Left forelimb (tissue), 1 donor: Measurements from ENCODE around the gene MAPK11.

Source experiments
- DNase-seq: peaks from one replicate; pipeline ENCODE4 v3.0.0-alpha.2; 2018; ENCODE audit warnings: low spot score

The MAPK11 gene

DNA sequence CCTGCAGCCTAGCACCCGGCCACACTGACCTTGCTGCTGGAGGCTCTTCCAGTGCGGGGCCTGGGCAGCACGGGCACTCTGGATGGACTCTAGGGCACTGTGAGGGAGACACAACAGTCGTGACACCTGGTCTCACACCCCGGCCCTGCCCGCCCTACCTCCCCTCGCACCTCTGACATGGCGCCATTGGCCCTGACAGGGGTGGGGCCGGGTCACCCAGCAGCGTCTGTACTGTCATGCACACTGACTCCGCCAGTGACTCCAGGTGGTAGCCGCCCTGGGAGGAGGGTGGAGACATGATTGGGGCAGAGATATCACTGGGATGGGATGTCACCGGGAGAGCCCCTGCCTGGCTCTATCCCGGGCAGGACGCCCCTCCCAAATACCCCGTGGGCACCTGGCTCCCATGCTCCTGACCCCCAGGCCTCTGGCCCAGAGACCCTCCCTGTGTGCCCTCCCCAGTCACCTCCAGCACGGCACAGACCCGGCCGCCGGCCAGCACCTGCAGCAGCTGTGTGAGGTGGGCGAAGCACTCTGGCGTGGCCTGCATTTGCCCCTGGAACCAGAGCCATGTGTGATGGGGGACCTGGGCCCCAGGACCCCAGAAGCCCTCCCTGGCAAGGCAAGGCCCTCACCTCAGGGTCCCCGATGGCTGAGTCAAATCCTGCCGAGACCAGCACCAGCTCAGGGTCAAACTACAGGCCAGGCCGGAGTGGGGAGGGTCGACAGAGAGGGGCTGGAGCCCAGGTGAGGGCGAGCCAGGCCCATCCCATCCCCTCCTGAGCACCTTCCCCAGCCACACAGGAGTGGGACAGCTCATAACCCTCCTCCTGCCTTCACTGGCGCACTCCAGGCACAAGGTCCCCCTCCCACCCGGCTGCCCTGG lies 21.7 kb downstream of the MAPK11 start:
- DNase-seq: no peak

DNA sequence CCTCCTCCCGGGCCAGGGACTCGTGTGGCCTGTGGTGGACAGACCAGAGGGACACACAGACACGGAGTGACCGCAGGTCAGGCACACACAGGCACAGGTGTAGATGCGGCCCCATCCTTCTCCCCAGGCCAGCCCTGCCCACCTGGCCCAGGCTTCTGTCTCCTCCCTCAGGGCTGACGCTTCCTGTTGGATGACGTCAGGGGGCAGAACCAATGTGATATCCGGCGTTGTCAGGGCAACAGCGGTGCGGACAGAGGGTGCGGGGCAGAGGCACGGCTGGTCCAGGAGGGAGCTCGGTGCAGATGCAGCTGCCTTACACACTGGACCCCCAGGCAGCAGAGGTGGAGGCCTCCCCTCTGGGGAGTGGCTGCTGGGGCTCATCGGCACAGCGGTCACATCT lies 22.4 kb downstream of the MAPK11 start:
- no peak for DNase-seq

DNA sequence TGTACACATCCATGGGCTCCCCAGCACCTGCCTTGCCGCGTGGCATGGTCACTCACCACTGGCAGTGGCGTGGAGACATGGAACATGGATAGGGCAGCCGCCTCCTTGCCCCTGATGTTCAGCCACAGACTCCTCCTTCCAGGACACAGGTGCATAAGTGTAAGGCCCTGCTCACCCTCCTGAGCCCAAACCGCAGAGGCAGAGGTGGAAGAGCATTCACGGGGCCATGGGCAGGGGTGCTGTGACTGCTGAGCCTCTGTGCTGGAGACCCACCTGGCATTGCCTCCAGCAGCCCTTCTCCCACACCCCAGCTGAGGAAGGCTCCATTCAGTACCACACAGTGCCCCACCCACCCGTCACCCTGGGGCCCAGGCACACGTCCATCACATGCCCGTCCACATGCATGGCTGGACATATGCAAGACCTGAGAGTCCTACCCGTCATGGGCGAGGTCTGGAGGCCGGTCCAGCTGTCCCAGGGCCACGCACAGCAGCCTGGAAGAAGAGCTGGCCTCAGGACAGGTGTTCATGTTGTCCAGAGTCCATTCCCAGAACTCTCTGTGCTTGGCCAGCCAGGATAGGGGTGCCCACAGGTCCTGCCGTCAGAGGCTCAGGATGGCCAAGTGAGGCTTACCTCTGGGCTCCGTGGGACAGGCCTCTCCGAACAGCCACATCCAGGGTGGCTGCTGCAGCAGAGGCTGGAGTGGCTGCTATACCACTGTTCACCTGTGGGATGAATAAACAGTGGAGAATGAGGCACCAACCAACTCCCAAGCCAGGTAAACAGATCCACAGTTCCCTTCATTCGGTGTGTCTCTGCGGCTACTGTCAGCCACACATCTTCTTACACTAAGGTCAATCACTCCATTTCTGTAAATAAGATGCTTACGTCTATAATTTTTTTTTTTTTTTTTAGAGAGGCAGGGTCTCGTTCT lies 23.7 kb downstream of the MAPK11 start:
- no peak for DNase-seq

DNA sequence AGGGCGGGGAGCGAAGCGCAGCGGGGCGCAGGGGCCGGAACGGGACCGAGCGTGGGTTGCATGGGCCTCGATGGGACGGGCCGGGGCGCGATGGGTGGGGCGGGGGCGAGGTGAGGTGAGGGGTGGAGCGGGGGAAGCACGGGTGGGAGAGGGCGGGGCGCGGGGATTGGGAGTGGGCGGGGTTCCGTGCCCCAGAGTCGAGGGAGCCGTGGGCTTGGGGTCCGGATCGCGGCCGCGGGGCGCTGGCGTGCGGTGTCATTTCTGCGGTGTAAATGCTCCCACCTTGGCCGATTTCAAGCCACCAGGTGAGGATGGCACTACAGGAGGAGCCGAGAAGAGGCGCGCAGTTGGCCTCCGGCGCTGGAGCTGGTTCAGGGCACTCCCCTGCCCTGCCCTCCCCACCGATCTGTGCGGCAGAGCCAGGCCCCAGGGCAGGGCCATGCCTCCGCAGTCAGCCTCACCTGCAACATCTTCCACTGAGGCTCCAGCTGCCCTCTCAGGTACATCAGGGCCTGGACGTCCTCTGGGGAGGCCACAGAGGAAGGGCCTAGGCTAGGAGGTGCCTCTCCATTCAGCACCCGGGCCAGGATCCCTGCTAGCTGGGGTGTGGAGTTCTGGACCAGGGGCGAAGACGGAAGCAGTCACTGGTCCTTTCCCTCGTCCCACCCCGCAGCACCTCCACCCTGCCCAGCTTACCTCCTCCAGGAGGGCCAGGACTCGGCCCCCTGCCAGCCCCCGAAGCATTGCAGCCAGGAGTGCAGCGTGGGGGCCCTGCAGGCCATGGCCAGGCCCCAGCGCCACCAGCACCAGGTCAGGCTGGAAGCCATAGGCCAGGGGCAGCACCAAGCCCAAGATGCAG lies 24.7 kb downstream of the MAPK11 start:
- DNase-seq: no peak

DNA sequence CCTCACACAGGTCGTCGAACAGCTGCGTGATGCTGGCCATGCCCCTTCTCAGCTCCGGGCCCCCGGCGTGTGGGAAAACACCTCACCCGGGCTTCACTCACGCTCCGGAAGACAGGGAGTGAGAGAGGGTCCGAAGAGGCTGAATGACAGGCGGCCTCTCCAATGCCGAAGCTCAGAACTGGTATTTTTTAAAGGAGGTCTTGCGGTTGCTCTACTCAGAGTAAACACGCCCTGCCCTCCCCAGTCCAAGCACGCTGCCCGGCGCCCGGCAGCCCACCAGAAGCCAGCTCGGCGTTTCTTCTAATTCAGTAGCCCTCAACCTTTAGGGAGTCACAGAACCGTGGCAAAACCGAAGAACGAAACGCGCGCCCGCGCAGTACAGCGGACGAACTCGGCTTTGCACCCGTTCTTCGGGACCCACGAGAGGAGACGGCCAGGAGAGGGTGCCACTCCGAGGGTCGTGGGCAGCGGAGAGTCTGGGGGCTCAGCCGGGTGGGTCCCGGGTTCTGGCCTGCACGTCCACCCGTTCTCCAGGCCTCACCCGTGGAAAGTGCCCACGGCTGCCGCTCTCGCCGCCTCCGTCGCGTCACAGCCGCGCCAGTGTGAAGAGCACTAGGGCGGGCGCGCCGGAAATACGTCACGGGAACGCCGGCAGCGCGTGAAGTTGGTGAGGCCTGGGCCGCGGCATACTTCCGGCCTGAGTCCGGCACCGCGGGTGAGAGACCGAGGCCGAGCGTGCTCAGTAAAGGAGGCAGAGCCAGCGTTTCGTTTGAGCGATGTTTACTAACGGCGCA lies 25.6 kb downstream of the MAPK11 start, which contains the start of gene TUBGCP6:
Gene TUBGCP6 (minus strand): TSS at position 604 of the 794 bp plus-strand sequence. CDS start 564 bp downstream, at position 40.
- DNase-seq: peak; percentile 97

DNA sequence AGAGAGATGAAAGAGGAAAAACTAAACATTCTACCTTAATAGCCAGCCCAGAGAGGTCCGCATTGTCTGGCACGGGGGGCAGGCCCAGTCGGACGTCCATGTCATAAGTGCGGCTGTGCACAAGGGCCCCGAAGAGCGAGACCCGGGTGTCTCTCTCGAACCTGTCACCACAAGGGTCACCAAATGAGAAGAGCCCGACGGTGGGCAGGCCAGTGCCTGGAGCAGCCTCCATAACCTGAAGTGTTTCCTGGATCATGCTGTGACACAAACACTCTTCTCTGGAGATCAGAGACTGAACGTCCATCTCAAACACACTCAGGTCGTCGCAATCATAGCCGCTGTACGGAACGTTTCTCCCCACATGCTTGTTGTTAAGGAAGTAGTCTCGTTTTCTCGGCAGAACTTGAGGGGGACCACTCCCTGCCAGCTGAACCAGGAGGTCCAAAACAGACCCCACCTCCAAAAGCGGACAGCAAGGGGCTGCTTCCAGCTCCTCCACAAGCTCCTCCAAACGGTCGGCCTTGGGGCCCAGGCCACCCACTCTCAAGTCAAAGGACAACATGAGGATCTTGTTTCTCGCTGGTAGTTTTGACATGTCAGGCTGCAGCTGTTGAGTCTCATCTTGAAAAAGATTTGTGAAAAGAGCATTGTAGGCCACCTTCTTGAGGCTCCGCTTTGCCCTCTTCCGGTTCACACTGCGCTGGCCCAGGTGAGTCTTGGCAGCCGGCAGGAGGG lies 26.3 kb downstream of the MAPK11 start:
- DNase-seq: no peak

DNA sequence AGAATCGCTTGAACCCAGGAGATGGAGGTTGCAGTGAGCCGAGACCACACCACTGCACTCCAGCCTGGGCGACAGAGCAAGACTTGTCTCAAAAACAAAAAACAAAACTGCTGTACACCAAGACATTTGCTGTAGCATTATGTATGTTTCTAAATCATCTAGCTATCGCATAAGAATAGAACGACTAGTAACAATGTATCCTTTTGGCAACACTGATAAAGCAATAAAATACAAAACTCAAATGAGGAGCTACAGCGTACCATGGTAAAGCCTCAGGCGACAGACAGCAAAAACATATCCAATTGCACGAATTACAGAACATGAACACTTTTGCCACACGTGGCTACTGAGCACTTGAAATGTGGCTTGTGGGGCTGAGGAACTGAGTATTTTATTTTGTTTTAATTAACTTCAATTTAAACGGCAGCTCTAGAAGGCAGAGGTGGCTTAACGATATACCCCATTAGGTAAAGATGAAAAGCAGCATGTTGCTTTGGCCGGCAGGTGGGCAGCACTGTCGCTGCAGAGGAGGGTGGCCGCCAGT lies 27.7 kb downstream of the MAPK11 start:
- no peak for DNase-seq

DNA sequence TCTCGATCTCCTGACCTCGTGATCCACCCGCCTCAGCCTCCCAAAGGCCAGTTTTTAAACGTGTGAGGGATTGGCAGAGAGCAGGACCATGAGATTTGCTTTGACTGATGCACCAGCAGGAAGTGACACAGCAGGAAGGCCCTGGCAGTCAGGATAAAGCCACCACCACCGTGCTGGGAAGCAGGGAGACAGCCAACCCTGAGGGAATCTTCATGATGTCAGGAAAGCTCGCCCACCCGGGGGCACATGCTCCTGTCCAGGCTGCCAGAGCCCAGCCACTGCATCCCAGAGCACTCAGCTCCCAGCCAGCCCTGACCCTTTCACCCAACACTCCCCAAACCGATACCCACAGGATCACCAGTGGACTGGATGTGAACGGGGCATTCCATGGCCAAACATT lies 31.4 kb downstream of the MAPK11 start:
- DNase-seq: no peak

DNA sequence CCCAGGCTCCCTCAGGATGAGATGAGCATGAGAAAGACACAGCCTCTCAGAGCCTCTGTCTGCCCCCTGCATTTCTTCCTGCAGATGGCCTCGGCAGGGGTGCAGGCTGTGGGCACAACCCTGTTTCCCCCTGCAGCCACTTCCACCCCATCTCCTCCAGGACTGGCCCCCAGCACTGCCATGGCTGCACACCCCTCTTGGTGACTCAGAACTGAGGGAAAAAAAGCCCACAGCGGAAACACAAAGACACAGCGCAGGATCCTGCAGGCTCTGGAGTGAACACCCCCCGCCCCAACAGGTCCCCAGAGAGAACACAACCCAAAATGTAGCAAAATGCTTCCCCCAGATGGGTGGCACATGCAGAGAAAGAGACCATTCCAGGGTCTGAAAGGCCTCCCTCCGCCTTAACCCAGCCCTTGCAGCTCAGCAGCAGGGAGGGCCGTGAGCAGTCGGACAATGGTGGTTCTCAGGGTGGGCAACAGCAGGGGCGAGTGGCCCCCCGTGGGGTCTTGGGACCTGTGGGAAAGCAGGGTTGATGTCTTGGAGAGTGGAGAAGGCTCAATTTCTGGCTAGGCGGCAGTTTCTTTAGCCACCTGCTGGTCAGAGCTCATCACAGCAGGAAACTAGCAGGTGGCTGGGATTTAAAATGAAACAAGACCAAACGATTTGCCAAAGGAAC lies 33.3 kb downstream of the MAPK11 start:
- DNase-seq: no peak

DNA sequence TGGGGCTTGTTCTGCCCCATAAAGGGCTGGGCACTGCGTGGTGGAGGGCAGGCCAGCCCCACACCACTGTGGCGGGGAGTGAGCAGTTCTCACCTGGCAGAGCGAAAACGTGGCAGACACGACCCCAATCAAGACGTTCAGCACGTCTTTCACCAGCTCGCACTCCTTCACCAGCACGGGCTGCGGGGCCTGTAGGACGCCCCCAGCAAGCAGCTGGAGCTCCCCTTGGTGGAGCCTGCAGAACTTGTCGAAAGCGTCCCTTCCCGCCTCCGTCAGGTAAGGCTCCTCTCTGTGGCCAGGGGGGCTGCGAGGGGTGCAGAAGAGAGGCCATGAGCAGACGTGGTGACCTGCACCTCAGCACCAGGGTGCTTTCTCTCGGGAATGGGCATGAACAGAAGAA lies 37.0 kb downstream of the MAPK11 start:
- DNase-seq: no peak

DNA sequence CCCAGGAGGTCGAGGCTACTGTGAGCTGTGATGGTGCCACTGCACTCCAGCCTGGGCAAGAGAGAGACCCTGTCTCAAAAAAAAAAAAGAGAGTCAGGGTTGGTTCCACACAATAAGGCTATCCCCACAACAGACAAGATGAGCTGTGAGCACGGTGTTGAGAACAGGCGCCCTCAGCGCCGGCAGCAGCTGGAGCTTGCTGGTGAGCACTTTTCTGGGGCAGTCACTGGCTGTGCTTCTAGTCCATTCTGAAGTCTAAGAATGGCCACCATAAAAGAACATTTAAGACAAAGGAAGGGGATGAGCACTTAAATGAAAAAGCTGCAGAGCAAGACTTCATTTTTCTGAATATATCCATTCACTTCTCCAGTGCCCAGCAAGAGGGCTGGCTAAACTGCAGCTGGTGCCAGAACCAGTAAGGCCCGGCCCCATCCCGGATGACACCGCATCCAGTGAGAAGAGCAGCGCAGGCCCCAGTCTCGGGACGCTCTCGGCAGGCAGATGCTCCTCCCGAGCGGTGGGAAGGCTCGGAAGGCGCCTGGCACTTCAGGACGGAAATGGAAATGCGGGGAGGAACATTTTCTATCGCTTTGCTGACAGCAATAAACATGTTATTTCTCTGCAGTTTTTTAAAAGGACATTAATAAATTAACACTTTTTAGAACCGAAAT lies 37.6 kb downstream of the MAPK11 start:
- no peak for DNase-seq

DNA sequence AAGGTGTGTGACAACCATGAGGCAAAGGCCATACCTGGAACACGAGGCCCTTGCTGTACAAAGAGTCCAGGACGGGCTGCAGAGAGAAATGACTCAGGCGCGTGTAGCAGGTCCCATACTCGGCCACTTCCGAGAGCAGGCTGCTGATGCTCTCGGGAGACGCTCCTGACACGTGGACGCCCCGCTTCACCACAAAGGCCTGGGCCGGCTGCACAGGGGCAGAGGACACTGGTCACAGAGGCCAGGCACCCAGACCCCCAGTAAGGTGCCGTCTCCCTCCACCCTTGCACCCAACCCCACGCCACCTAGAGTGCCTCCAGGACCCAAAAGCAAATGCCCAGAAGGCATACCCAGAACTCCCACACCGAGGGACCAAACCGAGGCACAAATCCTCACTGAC lies 40.8 kb downstream of the MAPK11 start:
- DNase-seq: no peak

DNA sequence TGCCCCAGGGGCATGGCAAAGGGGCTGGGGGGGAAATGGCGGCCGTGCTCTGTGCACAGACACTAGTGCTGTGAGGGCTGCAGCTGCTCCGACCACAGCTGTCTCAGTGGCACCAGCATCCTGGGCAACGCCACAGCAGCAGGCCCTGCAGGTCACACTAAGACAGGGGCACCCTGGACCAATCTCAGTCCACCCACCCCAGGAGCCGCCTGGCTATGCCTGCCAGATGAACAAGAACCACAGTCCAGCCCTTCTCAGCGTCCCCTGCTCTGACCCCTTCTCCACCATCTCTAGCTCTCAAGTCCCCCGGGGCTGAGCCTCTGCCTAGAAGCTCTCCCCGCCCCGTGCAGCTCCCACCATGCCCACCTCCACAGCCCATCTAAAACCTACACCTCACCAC lies 41.8 kb downstream of the MAPK11 start:
- no peak for DNase-seq

DNA sequence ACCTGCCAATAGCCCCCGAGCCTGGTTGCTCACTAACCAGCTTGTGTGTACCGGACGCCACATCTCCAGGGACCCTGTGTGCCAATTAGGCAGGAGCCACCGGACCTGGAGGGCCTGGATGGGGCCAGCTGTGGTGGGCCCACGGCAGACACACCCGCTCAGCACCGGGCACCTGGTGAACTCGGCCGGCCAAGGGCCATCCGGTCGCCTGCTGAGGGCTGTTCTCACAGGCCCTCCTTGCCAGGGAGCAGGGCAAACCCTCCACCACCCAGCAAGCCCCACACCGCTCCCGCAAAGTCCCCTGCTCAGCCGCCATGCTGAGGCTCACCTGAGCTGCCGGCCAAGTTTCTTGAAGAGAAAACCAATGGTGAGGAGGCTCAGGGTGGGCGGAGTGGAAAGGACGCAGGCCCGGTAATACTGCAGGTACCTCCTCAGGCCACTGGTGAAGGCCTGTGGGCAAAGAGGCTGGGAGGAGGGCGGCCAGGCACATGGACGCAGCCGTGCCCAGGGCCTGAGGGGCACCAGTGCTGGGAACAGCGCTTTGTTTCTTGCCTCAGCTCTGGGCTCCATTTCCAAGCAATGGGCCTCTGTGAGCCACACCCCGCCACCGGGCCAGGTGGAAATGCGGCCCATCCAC lies 42.5 kb downstream of the MAPK11 start:
- peak; percentile 59 for DNase-seq

DNA sequence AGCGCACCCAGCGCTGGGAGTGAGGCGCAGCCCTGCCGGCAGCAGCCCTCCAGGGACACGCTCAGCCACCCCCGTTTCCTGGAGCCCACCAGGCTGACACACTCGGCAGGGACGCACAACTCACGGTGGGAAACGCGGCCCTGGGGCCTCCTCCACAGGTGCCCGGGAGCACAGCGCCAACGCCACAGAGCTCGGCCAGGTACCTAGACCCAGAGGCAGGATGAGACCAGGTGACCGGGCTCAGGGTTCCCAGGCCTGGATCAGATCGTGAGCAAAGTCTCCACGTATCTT lies 43.4 kb downstream of the MAPK11 start:
- DNase-seq: no peak

DNA sequence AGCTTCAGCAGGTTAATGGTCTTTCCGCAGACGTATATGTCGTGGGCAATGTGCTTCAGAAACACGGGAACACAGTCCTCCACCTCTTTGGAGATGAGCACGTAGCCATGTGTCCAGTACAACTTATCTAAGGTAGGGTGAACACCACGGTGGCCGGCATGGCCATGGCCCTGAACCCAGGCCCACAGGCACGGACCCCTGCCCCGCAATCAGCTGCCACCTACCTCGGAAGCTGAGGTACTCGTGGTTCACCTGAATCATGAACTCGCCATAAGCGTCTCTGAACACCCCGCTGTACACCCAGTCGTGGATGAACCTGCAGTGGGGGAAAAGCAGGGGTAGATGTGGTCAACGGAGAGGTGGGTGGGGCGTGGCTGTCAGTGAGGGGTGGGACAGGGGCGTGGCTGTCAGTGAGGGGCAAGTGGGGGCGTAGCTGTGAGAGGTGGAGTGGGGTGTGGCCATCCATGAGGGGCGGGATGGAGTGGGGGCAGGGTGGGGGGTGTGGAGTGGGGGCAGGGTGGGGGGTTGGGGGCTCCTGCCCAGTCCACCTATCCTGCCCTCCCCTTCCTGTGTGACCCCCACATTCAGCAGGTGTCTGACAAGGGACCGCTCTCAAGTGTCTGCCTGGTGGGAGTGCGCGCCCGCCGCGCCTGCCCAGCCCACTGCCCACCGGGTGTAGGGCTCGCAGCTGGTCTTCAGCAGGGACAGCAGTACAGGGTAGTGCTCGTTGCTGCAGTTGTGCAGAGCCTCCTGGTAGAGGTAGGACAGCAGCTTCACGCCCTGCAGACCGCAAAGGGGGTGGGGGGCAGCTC lies 43.9 kb downstream of the MAPK11 start:
- DNase-seq: peak; percentile 60

DNA sequence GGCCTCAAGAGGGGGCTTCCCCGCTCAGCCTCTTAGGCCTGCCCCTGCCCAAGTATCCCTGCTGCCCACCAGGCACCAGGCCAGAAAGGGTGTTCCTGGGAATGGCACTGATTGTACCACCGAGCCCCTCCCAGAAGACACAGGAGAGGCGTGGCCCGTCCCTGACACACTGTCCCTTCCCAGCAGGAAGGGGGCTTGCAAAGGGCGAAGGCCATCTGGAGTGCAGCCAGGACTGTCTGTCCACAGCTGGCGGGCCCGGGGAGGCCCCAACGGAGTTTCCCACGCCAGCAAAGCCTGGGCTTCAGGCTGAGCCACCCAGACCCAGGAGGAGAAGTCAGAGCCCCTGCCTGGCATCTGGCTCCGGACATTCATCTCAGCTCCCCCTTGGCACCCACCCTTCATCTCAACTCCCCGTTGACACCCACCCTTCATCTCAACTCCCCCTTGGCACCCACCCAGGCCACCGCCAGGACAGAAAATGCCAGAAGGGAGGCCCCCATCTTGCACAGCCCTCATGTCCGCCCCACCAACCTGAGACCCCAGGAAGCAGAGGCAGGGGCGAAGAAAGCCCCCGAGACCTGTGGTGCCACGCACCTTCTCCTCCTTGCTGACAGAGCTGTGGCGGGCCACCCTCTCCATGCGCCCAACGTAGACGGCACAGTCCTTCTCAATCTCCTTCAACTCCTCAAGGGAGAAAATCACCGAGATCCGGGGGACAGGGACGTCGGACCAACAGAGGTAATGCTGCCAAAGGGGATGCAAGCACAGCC lies 44.8 kb downstream of the MAPK11 start:
- DNase-seq: peak; percentile 62
